Hepatic stellate cell (primary cell): ENCODE measurements around the gene UNKL.
"Not testable (repeated sequence)": the region's sequence is repeated elsewhere in the genome, so short reads cannot be mapped to it uniquely, and the experiment has no call there.

Experiments used
- DNase-seq: peaks from one replicate; pipeline ENCODE4 v3.0.0; 2011; ENCODE audit warnings: low spot score

Gene UNKL

DNA sequence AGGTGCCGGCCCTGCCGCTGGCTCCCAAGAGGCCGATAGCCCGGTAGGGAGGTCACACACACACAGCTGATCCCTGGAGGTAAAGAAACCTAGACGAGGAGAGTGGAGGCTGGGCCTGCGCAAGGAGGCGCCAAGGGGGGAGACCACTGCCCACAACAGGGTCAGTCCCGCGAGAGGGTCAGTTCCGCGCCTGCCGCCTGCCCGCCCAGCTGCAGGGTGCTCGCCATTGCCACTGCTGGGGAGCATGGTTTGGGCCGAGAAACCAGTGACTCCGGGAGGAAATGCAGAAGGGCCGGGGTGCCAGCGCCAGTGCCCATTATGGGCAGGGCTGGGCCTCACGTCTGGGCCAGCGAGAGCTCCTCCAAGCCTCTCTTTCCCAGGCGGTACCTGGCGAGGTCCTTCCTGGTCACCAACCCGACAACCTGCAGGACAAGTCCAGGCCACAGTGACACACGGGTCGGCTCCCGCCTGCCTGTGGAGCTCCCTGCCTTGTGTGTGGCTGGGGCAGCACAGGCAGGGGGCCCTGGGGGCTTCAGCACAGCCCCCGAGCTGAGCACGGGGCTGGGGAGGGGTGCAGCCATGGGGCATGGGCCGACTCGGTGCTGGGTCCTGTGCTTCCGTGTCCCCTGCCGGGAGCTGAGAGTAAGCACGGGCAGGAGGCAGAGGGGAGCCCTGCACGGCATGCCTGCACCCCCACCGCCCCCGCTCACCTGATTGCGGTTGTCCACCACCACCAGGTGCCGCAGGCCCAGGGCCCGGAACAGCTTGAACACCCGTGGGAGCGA, 32.0 kb upstream of the UNKL start:
- DNase-seq, result no peak

DNA sequence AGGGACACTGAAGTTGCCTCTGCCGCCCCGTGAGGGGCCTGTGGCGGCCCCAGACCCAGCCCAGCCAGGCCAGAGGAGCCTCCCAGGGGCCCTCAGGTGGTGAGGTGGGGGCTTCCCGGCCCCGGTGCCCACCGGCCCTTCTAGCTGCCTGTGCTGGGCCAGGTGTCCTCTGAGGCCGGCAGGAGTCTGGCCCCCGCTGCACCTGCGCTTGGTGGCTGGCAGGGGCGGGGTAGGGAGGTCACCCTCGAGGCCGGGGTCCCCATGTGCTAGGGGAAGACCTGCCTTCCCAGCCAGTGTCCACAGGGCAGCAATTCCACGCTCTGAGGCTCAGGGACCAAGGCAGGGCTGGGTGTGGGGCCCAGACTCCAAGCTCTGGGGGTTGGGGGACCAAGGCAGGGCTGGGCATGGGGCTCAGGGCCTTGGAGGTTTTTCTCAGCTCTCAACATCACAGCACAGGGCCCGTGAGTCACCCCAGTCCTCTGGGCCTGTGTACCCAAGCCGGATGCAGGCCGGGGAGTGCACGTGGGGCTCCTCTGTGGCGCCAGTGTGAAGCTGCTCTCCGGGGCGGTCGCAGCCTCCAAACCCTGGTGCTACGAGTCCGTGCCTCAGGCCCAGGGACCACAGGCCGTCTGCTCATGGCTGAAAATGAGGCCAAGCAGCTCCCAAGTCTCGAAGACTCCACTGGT, 31.2 kb upstream of the UNKL start:
- no peak for DNase-seq

DNA sequence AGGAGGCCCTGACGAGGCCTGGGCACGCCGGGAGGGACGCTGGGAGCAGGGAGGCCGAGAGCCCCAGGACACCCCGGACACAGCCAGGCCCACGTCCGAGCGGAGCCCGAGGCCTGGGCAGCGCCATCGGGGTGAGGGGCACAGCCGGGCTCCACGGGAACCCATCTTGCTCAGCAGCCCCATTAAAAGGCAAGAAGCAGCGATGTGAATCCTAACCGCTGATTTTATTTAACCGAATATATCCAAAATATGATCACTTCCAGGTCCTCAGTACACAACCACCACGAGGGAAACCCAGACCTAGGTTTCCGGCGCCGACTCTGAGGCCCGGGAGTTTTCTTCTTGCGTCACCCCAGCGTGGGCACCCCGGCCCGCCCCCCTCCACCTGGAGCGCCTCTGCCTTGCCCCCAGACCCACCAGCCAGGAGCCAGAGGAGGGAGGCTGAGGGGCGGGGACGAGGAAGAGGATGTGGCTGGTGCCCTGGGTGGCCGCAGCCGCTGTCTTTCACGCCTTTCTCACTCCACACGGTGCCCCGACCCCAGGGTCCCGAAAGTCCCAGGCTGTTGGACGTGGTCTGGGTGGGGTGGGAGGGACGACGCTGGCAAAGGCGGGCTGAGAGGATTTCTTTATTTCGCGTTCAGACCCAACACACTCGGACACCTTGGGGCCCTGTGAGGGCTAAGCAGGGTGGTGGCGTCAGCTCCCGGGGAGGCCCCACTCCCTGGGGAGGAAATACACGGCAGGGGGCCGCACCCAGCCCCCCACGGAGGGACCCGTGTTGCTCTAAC, 30.4 kb upstream of the UNKL start:
- DNase-seq, result no peak

DNA sequence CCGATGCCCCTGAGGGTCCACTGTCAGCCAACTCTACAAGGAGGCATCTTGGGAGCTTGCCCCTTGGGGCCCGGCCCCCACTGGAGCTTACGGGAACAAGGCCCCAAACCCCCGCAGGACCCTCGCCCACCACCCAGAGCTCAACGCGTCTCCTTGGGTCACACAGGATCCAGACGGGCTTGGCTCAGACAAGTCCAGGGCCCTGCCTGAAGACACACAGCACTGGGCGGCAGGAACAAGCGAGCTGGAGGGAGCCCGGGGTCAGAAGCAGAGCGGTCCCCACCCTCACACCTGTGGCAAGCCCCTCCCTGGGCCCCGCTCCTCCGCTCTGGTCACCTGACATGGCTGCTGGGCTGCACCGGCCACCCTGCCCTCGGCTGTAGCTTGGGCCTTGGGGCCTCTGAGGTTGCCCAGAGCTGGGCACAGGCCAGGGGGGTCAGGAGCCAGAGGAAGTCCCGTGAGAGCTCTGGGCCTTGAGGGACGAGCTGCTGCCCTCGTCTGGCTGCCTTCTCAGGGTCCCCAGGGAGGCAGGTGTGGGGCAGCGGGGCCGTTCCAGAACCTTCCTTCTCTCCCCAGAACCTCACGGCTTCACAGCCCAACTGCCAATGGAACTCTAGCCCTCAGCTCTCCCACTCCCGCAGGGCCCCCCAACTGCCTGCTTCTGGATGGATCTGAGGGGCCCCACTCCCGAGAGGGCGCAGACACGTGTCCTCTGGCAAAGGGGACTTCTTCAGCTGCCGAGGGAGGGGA, 29.7 kb upstream of the UNKL start, which contains the start of gene CCDC154:
CCDC154 (minus strand) TSS at position 577 of the 750 bp plus-strand sequence; CDS start at position 343, 234 bp downstream.
- DNase-seq, result no peak

DNA sequence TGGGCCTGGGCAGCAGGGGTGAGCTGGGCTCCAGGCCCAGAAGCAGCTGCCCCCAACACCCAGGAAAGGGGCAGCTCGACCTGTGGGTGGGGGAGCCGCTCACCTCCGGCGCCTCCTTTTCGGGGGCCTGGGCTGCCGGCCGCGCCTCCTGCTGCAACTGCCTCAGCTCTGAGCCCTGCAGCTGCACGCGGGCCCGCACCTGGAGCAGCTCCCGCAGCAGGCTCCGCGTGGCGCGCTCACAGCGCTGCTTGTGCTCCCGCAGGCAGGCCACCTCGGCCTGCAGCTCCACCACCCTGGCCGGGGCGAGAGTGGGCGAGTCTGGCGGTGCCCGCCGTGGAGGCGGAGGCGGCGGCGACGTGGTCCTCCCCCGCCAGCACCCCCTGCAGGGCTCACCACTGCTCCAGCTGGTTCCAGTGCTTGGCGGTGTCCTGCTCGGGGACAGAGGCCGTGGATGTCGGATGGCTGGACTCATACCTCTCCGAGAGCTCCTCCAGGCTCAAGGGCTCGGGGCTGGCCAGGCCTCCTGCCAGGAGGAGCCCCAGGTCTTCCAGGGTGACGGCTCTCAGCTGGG, 29.0 kb upstream of the UNKL start:
- DNase-seq, result no peak

DNA sequence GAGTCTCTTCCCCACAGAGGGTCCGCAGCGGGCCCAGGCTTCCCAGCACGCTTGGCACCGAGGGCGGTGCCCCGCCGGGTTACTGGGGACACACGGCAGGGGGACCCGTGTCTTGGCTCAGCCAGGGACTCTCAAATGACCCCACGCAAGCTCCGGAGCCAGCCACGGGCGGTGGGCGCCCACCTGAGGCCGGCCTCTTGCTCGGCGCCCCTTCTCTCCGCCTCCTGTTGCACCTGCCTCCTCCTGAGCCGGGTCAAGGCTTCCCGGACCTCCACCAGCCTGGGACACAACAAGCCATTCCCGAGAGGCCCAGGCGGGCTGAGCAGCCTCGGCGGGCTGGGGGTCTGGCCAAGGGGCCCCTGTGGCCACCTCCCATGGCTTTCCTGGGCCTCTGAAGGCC, 28.2 kb upstream of the UNKL start:
- DNase-seq, result no peak

DNA sequence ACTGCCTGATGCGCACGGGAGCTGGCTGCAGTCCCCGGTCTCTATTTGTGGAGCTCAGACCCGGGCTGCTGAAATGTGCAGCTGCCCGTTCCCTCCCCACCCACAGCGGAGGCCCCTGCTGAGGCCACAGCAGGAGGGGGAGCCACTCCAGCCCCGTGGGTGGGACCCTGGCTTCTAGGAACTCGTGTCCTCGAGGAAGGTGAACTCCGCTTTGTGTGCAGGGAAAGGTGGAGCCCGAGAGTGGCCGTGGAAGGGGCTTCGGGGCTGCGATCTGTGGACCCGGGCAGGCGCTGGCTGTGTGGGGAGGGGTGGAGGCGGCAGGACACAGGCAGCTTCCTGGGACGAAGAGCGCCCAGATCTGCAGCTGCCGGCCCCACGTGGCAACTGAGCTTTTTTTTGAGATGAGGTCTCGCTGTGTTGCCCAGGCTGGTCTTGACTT, 26.9 kb upstream of the UNKL start:
- no peak for DNase-seq

DNA sequence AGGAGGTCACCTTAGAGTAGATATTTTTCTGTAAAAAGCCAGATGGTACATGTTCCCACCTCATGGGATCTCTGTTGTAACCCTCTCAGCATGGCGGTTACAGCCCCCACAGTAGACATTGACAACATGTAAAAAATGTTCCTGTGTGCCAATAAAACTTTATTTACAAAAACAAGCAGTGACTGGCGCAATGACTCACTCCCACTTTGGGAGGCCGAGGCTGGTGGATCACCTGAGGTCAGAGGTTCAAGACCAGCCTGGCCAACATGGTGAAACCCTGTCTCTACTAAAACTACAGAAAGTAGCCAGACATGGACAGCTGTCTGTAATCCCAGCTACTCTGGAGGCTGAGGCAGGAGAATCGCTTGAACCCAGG, 25.2 kb upstream of the UNKL start:
- not testable (repeated sequence) for DNase-seq

DNA sequence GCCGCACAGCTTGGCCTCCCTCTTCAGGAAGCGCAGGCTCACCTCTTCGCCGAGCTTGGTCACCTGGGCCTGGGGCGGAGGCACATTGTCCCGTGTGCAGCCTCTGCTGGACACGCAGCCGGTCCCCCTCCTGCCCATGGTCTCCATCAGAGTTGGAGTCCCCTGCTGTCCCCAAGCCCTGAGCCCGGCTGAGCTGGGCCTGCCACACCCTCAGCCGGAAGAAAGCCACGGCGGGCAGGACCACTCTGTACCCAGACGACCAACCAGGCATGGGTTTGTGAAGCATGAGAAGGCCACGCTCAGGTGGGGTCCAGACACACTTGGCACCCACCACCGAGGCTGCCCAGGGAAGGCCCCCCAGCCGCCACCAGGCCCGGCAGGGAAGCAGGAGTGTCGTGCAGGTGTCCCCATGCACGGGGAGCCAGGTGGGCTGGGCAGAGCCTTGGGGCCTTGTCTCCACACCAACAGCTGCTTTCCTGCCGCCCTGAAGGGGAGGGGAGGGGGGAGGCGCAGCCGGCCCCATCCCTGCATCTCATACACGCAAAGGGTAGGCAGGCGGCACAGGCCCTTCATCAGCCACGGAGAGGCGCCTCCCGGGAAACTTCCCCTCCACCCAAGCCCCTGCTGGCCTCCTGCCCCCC, 24.7 kb upstream of the UNKL start:
- no peak for DNase-seq

DNA sequence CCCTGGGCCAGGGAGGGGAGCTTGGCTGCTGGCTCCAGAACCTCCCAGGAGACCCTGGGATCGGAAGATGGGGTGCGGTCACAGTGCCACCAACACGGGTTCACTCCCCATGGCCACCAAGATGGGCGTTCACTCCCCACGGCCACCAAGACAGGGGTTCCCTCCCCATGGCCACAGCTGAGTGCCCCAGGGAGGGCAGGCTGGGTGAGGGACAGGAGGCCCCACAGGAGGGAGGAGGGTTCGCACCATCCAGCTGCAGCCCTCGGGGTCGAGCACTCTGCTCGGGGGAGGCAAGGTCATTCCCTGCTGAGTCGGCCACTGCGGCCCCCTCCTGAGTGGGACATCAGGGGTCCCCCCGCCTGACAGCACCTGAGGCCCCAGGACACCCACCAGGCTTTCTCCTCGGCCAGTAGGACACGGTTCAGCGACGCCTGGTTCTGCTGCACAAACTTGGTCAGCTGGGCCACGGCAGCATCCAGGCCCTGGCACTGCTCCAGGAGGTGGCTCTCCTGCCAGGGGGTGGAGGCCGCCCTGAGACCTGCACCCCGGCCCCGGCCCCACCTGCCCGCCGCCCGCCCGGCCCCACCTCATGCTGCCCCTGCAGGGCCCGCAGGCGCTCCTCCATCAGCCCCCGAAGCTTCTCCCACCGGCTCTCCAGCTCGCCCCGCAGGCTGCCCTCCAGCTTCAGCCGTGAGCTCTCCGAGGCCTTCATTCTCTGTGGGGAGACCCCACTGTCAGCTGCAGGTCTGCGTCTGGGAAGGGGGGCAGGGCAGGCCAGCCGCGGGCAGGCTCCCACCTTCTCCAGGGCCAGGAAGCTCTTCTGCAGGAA, 23.9 kb upstream of the UNKL start:
- no peak for DNase-seq

DNA sequence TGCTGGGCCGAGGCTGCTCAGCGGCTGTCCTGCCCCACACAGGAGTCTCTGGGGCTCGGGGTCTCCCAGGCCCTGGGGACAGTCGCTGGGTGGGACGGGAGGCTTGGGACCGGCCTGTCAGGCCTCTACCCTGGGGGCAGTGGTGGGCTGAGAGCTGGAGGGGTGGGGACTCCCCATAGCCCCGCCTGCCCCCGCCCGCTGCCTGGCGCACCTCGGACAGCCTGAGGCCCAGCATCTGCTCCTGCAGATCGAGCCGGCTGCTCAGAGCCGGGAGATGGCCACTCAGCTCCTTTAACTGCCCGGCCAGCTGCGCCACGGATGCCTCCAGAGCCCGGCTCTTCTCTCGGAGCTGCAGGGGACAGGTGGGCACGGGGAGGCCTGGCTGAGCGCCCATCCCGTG, 23.1 kb upstream of the UNKL start:
- DNase-seq, result no peak

DNA sequence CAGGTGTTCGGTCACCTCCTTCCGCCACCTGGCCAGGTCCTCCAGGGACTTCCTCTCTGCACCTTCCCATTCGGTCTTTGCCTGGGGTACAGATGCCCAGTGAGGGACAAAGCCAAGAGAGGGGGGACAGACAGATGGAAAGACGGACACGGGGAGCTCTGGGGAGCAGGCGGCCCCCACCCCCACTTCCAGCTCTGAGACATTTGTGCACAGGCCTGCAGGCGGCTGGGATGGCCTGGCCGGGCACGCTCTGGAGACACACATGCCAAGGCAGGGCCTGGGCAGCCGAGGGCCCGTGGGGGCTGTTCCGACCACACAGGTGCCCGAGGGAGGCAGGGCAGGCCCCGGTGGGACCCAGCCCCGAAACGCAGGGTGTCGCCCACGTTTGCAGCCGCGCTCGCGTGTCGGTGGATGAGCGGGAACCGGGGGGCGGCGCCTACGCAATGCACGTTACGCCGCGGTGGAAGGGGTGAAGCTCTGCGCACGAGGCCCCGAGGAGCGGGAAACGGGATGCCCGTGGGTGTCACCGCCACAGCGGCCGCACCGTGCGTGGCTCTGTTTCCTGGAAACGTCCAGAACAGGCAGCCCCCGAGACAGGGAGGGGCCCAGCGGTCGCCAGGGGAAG, 22.3 kb upstream of the UNKL start:
- no peak for DNase-seq

DNA sequence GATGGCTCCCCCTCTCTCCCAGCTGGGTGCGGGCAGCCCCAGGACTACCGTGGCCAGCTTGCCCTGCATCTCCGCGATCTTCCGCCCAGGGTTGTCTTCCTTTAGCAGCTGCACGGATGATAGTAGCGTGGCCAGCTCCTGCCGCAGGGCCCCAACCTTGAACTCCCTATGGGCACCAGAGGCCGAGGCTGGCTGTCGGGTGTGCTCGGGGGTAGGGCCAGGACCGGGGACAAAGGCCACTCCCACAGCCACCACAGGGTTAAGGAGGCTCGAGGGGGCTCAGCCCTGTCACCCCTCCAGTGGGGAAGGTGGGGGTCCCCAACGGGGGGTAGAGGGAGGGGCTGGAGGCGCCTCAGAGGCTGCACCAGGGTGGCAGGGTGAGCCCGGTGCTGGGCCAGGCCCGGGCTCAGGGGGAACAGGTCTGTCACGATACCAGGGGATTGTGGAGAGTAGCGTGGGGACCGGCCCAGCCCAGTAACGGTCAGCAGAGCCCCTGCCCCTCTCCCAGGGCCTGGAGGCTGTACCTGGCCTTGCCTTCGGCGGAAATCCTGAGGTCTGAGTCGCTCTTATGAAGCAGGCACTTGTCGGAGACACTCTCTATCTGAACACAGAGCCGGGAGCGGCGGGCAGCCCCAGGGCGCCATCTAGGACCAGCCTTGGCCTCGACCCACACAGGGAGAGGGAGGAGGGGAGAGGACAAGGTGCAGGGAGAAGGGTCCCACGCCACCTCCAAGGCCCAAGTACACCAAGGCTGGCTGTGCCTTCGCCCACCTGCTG, 21.6 kb upstream of the UNKL start:
- DNase-seq, result no peak

DNA sequence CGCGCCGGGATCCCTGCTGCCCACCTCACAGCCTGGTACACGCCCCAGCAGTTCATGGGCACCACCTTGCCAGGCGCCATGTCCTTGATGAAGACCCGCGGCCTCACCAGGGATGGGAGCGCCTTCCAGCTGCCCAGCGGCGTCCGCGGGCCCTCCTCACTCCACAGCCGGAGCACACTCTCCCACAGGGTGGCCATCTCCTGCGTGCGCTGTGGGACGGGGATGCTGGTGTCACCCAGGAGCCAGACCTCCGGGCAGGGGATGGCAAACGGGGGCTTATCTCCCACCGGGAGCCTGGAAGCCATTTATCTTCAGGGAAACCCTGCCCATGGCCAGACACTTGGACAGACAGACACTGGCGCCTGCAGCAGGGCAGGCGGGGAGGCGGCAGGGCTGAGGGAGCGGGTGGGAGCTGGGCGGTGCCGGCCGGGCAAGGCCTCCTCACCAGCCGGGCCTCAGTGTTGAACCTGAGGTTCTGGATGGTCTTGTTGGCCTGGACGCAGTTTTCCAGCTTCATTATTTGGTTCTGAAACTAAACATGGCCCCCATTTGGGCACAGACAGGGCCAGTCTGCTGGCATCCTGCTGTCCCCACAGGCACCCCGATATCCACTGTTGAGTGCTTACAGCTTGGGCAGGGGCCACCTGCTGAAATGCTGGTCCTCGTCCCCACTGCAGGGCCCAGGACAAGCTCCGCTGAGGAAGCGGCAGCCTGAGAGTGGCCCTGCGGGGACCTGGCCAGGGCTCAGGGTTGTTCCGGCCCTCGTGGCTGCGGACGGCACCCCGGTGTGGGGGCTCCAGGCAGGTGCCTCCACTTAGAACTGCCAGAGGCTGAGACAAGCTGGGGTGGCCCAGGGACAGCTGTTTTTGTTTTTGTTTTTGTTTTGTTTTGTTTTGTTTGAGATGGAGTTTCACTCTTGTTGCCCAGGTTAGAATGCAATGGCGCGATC, 20.4 kb upstream of the UNKL start:
- DNase-seq, result no peak

DNA sequence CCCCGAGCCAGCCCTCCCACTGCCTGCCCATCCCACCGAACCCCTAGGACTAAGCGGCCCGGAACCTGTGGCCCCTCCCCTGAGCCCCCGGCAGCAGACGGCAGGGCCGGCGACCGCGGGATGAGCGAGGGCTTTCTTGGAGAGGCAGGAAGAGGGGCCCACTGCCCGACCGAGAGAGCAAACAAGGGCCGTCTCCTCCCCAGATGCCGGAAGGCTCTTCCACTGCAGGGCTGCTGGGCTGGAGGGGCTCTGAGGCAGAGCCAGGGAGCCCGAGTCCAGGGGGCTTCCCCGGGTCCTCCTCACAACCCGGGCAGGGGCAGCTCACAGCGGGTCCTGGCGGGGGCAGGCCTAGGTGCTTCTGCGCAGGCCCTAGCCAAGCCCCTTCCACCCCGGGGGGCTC, 19.3 kb upstream of the UNKL start:
- DNase-seq, result no peak

DNA sequence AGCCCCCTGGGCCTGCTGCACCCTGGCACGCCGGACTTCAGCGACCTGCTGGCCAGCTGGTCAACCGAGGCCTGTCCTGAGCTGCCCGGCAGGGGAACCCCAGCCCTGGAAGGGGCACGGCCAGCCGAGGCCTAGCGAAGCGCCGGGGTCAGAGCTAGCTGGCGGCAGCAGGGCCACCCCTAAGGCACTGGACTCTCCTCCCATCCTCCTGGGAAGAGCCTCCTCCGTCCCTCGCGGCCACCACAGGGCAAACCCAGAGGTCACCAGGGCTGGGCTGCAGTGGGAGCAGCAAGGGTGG, 18.7 kb upstream of the UNKL start:
- DNase-seq, result no peak

DNA sequence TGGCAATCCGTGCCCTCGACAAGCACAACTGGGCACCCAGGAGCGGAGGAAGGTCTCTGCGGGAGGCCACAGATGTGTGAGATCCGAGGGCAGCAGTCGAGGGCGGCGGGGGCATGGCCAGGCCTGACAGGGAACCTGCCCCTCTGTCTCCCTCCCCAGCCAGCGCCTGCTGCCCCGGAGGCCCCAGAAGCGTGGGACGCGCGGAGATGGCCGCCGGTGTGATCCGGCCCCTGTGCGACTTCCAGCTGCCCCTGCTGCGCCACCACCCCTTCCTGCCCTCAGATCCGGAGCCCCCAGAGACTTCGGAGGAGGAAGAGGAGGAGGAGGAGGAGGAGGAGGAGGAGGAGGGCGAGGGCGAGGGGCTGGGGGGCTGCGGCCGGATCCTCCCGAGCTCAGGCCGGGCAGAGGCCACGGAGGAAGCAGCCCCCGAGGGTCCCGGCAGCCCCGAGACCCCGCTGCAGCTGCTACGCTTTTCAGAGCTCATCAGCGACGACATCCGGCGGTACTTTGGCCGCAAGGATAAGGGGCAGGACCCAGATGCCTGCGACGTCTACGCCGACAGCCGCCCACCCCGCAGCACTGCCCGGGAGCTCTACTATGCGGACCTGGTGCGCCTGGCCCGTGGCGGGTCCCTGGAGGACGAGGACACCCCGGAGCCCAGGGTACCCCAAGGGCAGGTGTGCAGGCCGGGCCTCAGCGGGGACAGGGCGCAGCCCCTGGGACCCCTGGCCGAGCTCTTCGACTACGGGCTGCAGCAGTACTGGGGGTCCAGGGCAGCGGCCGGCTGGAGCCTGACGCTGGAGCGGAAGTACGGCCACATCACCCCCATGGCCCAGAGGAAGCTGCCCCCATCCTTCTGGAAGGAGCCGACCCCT, 18.1 kb upstream of the UNKL start:
- DNase-seq, result no peak
